Fibroblast of lung (primary cell): ENCODE measurements around the gene SLC25A30.

ENCODE experiments used
- CTCF ChIP-seq, 2 donors: IDR thresholded peaks in 1 of 2; conservative IDR thresholded peaks in 1 of 2; 1 replicate in 1 of 2; 2 replicates in 1 of 2; pipeline ENCODE4 v1.5.1; 2011 to 2012; ENCODE audit warnings: low read length in 2 of 2, control low read depth in 1 of 2, inconsistent platforms in 1 of 2, low read depth in 1 of 2, mild to moderate bottlenecking in 1 of 2
- EZH2 ChIP-seq: IDR thresholded peaks from 2 replicates; pipeline ENCODE4 v1.5.1; 2012; ENCODE audit warnings: low read length, control low read depth, mild to moderate bottlenecking; ENCODE audit errors: missing control alignments

GRCh38 chr13:45456196-45456972, 38.2 kb upstream of the SLC25A30 start:
- no peak for TF ChIP-seq CTCF (conservative IDR thresholded peaks at IDR 0.05 in 1 of 2, IDR thresholded peaks at IDR 0.05 in 1 of 2; ENCODE audit: low read depth in 1 of 2, low read length in 2 of 2)
- no peak for TF ChIP-seq EZH2
